Subcutaneous abdominal adipose tissue (tissue), 5 donors: ENCODE results near the gene OSBPL3.

Experiments used
- H3K27ac ChIP-seq: one replicate; pipeline ENCODE4 v1.7.0; 2013; ENCODE audit warnings: low read depth, mild to moderate bottlenecking, inconsistent platforms, low read length, moderate library complexity
- H3K27me3 ChIP-seq, 5 donors: one replicate each; pipeline ENCODE4 v1.7.0; 2013; ENCODE audit warnings: low read length in 5 of 5, inconsistent platforms in 1 of 5; ENCODE audit not compliant: control insufficient read depth in 5 of 5, insufficient read depth in 4 of 5
- H3K36me3 ChIP-seq, 5 donors: one replicate each; pipeline ENCODE4 v1.7.0; 2013; ENCODE audit warnings: low read length in 5 of 5; ENCODE audit not compliant: control insufficient read depth in 5 of 5, insufficient read depth in 5 of 5
- H3K4me1 ChIP-seq, 5 donors: one replicate each; pipeline ENCODE4 v1.7.0; 2013; ENCODE audit warnings: low read length in 5 of 5, mild to moderate bottlenecking in 3 of 5, moderate library complexity in 1 of 5; ENCODE audit not compliant: control insufficient read depth in 5 of 5, insufficient read depth in 5 of 5
- H3K4me3 ChIP-seq, 5 donors: one replicate each; pipeline ENCODE4 v1.7.0; 2013; ENCODE audit warnings: low read length in 5 of 5, low read depth in 1 of 5
- H3K9ac ChIP-seq, 5 donors: one replicate each; pipeline ENCODE4 v1.7.0; 2013; ENCODE audit warnings: low read length in 5 of 5, mild to moderate bottlenecking in 4 of 5, moderate library complexity in 3 of 5
- H3K9me3 ChIP-seq, 5 donors: one replicate each; pipeline ENCODE4 v1.7.0; 2013; ENCODE audit warnings: low read length in 5 of 5; ENCODE audit not compliant: control insufficient read depth in 5 of 5
- donor health status: healthy.
- donor health status: healthy.
- donor health status: healthy.
- donor health status: healthy.
- donor health status: healthy.

The OSBPL3 gene

GRCh38 chr7:24784277-24784676, 195.7 kb downstream of the OSBPL3 start:
- H3K9ac ChIP-seq: no peak overlapping the region
- no peaks in the 10 kb centered on the region for H3K9me3 ChIP-seq
- peaks cover 0 to 7% (median 4%) of the 10 kb centered on the region in 5 donors for H3K4me1 ChIP-seq
- H3K27me3 ChIP-seq: peaks cover 0 to 4% (median 0%) of the 10 kb centered on the region in 5 donors
- no peaks in the 10 kb centered on the region for H3K36me3 ChIP-seq
- H3K4me3 ChIP-seq: no peak overlapping the region
- H3K27ac ChIP-seq: no peak overlapping the region

- H3K27ac ChIP-seq: no peak overlapping the region
- no peaks in the 10 kb centered on the region for H3K27me3 ChIP-seq
- H3K4me3 ChIP-seq: no peak overlapping the region
- no peak overlapping the region for H3K9ac ChIP-seq
- peaks cover 0 to 11% (median 4%) of the 10 kb centered on the region in 5 donors for H3K4me1 ChIP-seq
- no peaks in the 10 kb centered on the region for H3K9me3 ChIP-seq
- no peaks in the 10 kb centered on the region for H3K36me3 ChIP-seq
These were observed 196.3 kb downstream of the OSBPL3 start for GRCh38 chr7:24783698-24784097.

GRCh38 chr7:24781106-24781505, 198.9 kb downstream of the OSBPL3 start:
- no peaks in the 10 kb centered on the region for H3K36me3 ChIP-seq

GRCh38 chr7:24779283-24779655, 200.7 kb downstream of the OSBPL3 start:
- Histone ChIP-seq H3K4me1 (peaks cover 0 to 14% (median 8%) of the 10 kb centered on the region in 5 donors), H3K9ac (no peak overlapping the region), H3K27ac (peak overlapping the region; percentile 3), H3K9me3 (no peaks in the 10 kb centered on the region), H3K36me3 (no peaks in the 10 kb centered on the region), H3K4me3 (no peak overlapping the region), H3K27me3 (no peaks in the 10 kb centered on the region)

More at GRCh38 chr7:24781106-24781505, 198.9 kb downstream of the OSBPL3 start:
- no peaks in the 10 kb centered on the region for H3K27me3 ChIP-seq
- no peak overlapping the region for H3K4me3 ChIP-seq
- H3K9me3 ChIP-seq: no peaks in the 10 kb centered on the region
- H3K27ac ChIP-seq: no peak overlapping the region
- peaks cover 0 to 14% (median 4%) of the 10 kb centered on the region in 5 donors for H3K4me1 ChIP-seq
- H3K9ac ChIP-seq: no peak overlapping the region

- Histone ChIP-seq H3K36me3 (no peaks in the 10 kb centered on the region), H3K4me3 (no peak overlapping the region), H3K4me1 (peaks cover 0 to 14% (median 5%) of the 10 kb centered on the region in 5 donors), H3K9me3 (no peaks in the 10 kb centered on the region), H3K27ac (no peak overlapping the region), H3K27me3 (no peaks in the 10 kb centered on the region), H3K9ac (no peak overlapping the region)
These were observed 201.3 kb downstream of the OSBPL3 start for GRCh38 chr7:24778543-24779282.

GRCh38 chr7:24777806-24778205, 202.2 kb downstream of the OSBPL3 start:
- no peaks in the 10 kb centered on the region for H3K27me3 ChIP-seq
- H3K4me3 ChIP-seq: no peak overlapping the region
- no peak overlapping the region for H3K9ac ChIP-seq
- peaks cover 0 to 14% (median 4%) of the 10 kb centered on the region in 5 donors for H3K4me1 ChIP-seq
- H3K36me3 ChIP-seq: no peaks in the 10 kb centered on the region
- no peaks in the 10 kb centered on the region for H3K9me3 ChIP-seq
- no peak overlapping the region for H3K27ac ChIP-seq

GRCh38 chr7:24773646-24774045, 206.3 kb downstream of the OSBPL3 start:
- Histone ChIP-seq H3K9ac (no peak overlapping the region), H3K4me1 (peaks cover 0 to 4% (median 3%) of the 10 kb centered on the region in 5 donors), H3K27ac (no peak overlapping the region), H3K27me3 (no peaks in the 10 kb centered on the region), H3K4me3 (no peak overlapping the region), H3K9me3 (peaks cover 0 to 12% (median 3%) of the 10 kb centered on the region in 5 donors), H3K36me3 (no peaks in the 10 kb centered on the region)

- H3K27ac ChIP-seq: no peak overlapping the region
- H3K4me1 ChIP-seq: peaks cover 0 to under 1% (median 0%) of the 10 kb centered on the region in 5 donors
- H3K9ac ChIP-seq: no peak overlapping the region
These were observed 210.1 kb downstream of the OSBPL3 start for GRCh38 chr7:24769851-24770250.

GRCh38 chr7:24769014-24769830, 210.8 kb downstream of the OSBPL3 start:
- Histone ChIP-seq H3K4me1 (no peaks in the 10 kb centered on the region), H3K9me3 (peaks cover 0 to 12% (median 3%) of the 10 kb centered on the region in 5 donors), H3K4me3 (no peak overlapping the region), H3K36me3 (no peaks in the 10 kb centered on the region), H3K9ac (no peak overlapping the region), H3K27me3 (peaks cover 0 to 3% (median 0%) of the 10 kb centered on the region in 5 donors), H3K27ac (no peak overlapping the region)

More at GRCh38 chr7:24769851-24770250, 210.1 kb downstream of the OSBPL3 start:
- Histone ChIP-seq H3K36me3 (no peaks in the 10 kb centered on the region), H3K4me3 (no peak overlapping the region), H3K9me3 (peaks cover 0 to 12% (median 3%) of the 10 kb centered on the region in 5 donors), H3K27me3 (peaks cover 0 to 3% (median 0%) of the 10 kb centered on the region in 5 donors)
